WI38 (cell line): Measurements from ENCODE around the gene CMTM2.
"Not testable (repeated sequence)": the region's sequence is repeated elsewhere in the genome, so short reads cannot be mapped to it uniquely, and the experiment has no call there.

Experiments used
- H3K4me3 ChIP-seq: 2 replicates; pipeline ENCODE4 v1.5.1; 2011; ENCODE audit warnings: low read depth, mild to moderate bottlenecking, control low read depth, low read length
- CTCF ChIP-seq: IDR thresholded peaks from 2 replicates; pipeline ENCODE4 v1.5.1; 2012; ENCODE audit warnings: low read depth, mild to moderate bottlenecking, control low read depth, low read length

The CMTM2 gene

DNA sequence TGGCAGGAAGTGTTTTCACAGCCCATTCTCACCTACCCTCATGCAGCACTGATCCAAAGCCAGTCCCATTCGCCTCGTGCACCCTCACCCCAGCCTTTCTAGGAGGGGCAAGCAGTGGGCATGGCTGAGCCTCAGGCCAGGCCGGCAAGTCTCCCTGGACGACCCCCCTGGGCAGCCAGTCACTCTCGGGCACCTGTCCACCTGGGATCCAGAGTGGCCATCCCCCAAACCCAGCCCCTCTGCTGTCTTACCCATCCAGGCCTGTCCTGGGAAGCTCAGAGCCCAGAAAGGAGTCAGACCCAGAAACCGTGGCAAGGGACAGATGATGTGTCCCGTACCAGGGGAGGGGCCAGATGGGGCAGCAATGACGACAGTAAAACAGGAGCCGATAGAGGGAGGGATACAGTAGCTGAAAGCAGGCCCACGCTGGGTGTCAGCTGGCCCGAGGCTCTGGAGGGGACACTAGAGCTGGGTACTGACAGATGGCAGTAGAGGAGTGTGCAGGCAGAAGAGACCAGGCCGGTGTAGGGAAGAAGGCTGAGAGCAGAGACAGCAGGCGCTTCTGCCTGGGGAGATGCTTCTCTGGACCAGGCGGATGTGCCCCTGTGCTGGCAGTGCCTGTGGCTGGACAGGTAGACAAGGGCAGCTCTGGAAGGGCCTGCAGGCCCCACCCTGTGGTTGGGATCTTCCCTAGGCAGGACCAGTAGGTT, 31.0 kb downstream of the CMTM2 start:
- H3K4me3 ChIP-seq: no peak overlapping the region
- TF ChIP-seq CTCF: no peak

DNA sequence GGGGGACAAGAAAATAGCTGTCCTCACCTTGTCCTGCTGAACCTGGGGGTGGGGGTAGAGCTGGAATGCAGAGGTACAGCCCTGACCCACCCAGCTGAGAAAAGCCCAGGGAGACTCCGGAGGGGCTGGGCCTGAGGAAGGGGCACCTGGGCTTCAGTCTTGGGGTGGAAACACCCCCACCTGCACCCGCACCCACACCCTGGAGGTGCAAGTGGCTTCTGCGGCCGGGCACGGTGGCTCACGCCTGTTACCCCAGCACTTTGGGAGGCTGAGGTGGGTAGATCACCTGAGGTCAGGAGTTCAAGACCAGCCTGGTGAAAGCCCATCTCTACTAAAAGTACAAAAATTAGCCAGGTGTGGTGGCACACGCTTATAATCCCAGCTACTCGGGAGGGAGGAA, 32.6 kb downstream of the CMTM2 start:
- not testable (repeated sequence) for H3K4me3 ChIP-seq

GRCh38 chr16:66612422-66612821, 33.2 kb downstream of the CMTM2 start:
- TF ChIP-seq CTCF: no peak
- H3K4me3 ChIP-seq: no peak overlapping the region

DNA sequence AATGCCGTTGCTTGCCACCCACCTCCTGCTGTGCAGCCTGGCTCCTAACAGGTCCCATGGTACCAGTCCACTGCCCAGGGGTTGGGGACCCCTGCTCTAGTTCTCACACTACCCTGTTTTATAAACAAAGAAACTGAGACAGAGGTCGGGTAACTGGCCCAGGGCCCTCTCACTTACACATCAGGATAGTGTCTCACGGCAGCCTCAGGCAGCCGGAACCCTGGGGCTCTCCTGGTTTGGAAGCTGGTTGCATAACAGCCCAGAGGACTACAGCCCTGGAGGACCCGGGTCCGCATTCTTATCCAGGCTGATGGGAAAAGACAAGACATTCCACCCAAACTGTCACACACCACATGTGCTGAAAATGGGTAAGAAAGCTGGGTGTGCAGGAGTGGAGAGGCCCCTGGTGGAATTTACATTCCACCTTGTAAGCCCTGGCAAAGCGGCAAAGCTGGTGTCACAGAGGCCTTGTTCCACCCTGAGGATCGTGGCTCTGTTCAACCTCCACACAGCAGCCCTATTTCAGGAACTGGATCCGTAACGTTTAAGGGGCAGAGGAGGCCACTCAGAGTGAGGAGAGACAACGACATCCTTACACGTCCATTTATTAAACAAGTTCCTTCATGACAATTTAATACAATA, 35.0 kb downstream of the CMTM2 start:
- TF ChIP-seq CTCF: no peak

GRCh38 chr16:66616169-66616568, 36.9 kb downstream of the CMTM2 start:
- no peak for TF ChIP-seq CTCF
- H3K4me3 ChIP-seq: no peak overlapping the region

More for the DNA sequence above, 35.0 kb downstream of the CMTM2 start:
- no peak overlapping the region for H3K4me3 ChIP-seq

GRCh38 chr16:66616592-66616991, 37.3 kb downstream of the CMTM2 start:
- H3K4me3 ChIP-seq: no peak overlapping the region

DNA sequence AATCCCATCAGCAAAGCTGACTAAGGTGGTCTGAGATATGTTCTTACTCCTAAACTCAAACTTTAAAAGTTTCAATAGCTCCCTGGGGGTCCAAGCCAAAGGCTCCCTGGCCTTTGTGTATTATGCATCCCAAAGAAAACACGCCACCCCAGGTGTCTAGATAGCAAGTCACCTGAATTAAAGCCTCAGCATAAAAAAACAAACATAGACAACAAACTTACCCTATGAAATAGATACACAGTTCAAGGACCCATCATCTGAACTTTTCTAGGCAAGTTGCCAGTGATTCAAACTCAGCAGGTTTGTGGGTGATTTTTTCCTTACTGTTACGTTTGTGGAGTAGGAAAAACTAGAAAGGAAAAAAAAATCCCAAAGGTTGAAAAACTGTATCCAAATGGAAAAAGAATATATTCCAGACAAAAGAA, 37.8 kb downstream of the CMTM2 start:
- no peak overlapping the region for H3K4me3 ChIP-seq
- no peak for TF ChIP-seq CTCF

More at GRCh38 chr16:66616592-66616991, 37.3 kb downstream of the CMTM2 start:
- no peak for TF ChIP-seq CTCF

DNA sequence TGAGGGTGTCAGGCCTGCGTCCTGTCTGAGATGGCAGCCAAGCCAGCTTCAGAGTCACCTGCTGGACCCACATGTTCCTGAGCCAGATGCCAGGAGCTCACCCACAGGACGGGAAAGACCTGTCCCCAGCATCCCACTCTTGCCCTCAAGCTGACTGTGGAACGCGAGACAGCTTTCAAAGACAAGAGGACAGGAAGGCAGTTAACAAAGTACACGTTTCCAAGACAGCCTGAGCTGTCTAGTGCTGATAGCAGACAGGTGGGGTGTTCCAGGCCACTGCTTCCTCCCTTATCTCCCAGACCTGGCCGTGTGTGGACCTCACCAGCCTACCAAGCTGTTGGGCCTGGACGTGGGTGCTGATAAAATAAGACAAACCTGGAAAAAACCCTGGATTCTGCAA, 38.5 kb downstream of the CMTM2 start:
- no peak for TF ChIP-seq CTCF
- H3K4me3 ChIP-seq: no peak overlapping the region
